T47D (cell line): ENCODE results near the gene STOX1.
A peak's percentile ranks its signal among the peaks of the same experiment; 100 is the strongest.
"Not testable (repeated sequence)": the region's sequence is repeated elsewhere in the genome, so short reads cannot be mapped to it uniquely, and the experiment has no call there.

Experiments used
- DNase-seq, 2 experiments: peaks; one replicate each; pipeline versions ENCODE4 v3.0.0 to v3.0.0-alpha.2; 2011 to 2012; ENCODE audit warnings: low read depth in 1 of 2, low spot score in 1 of 2
- JUND ChIP-seq: IDR thresholded peaks from 2 replicates; pipeline ENCODE4 v1.6.1; 2012; ENCODE audit warnings: low read depth
- in situ Hi-C: cut with HindIII; loops from 2 replicates; pipeline ENCODE4 v1.10.0; 2016; ENCODE audit warnings: low sequenced_read_pairs, low pct_unique_long_range_greater_than_20kb

STOX1 gene

GRCh38 chr10:68925489-68925888 is 98.2 kb downstream of the STOX1 start:
- in situ Hi-C loops = no loop called here
- DNase-seq = no peak
- TF ChIP-seq JUND = no peak

GRCh38 chr10:68929157-68929556 is 101.8 kb downstream of the STOX1 start:
- in situ Hi-C loops, DNase-seq: not testable (repeated sequence)

GRCh38 chr10:68929888-68930287 is 102.6 kb downstream of the STOX1 start:
- DNase-seq, in situ Hi-C loops: not testable (repeated sequence)

- in situ Hi-C loops, DNase-seq: not testable (repeated sequence)
Observed at GRCh38 chr10:68932860-68933259, 105.5 kb downstream of the STOX1 start.

GRCh38 chr10:68934994-68935393 is 107.7 kb downstream of the STOX1 start:
- no peak for TF ChIP-seq JUND
- in situ Hi-C loops = no loop called here
- DNase-seq = no peak

GRCh38 chr10:68938117-68938516 is 110.8 kb downstream of the STOX1 start:
- in situ Hi-C loops = no loop called here
- DNase-seq = peak in 1 of 2 experiments; percentile 22
- no peak for TF ChIP-seq JUND

GRCh38 chr10:68938884-68939283 is 111.6 kb downstream of the STOX1 start:
- DNase-seq = no peak
- TF ChIP-seq JUND = no peak
- in situ Hi-C loops = no loop called here

GRCh38 chr10:68940917-68941316 is 113.6 kb downstream of the STOX1 start:
- DNase-seq, in situ Hi-C loops: not testable (repeated sequence)
